SK-N-MC (cell line): ENCODE results near the gene GNAI2.
"Not testable (repeated sequence)": the region's sequence is repeated elsewhere in the genome, so short reads cannot be mapped to it uniquely, and the experiment has no call there.

Source experiments
- EZH2 ChIP-seq: fragments of 200-600 bp; sonication (generic); IDR thresholded peaks from one replicate; pipeline ENCODE4 v1.6.1; 2017; ENCODE audit warnings: antibody characterized with exemption
- FOXP2 ChIP-seq: optimal IDR thresholded peaks from 2 replicates; pipeline ENCODE3; 2011; ENCODE audit warnings: mild to moderate bottlenecking, moderate library complexity; ENCODE audit not compliant: insufficient read depth; ENCODE audit errors: extremely low read length, control extremely low read depth
- POLR2AphosphoS5 ChIP-seq: IDR thresholded peaks from 2 replicates; pipeline ENCODE4 v1.6.1; 2012; ENCODE audit warnings: mild to moderate bottlenecking, low read depth, low read length, borderline replicate concordance

DNA sequence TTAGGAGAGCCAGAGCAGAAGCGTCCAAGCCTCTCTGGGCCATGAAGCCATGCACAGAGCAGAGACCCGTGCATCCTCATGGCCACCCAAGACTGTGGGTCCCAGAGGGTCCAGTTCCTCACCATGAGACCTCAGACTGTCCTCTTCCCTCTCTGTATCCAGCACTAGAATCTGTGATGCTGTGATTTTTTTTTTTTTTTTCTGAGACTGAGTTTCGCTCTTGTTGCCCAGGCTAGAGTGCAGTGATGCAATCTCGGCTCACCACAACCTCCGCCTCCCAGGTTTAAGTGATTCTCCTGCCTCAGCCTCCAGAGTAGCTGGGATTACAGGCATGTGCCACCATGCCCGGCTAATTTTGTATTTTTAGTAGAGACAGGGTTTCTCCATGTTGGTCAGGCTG lies 8.8 kb downstream of the GNAI2 start:
- not testable (repeated sequence) for TF ChIP-seq EZH2, POLR2AphosphoS5, FOXP2
